ENCODE measurements around the gene CENPX.

- no peak for TF ChIP-seq POLR2A (IDR thresholded peaks at IDR 0.05; ENCODE audit: low read depth, low read length)
- TF ChIP-seq TAF1 (IDR thresholded peaks at IDR 0.05; ENCODE audit: low read depth, low read length): no peak
- no peak for TF ChIP-seq POLR2AphosphoS5 (IDR thresholded peaks at IDR 0.05; ENCODE audit: low read depth, low read length)
Observed at GRCh38 chr17:82050761-82051641, 28.3 kb upstream of the CENPX start.

Data from GM12891 (cell line).